Measurements from ENCODE around the gene RAD50. TPM values are rescaled to one million over a fixed set of nuclear protein-coding genes. Genes with fewer than 3 reads are reported as not detected.
"Not testable (repeated sequence)": the region's sequence is repeated elsewhere in the genome, so short reads cannot be mapped to it uniquely, and the experiment has no call there.

The RAD50 gene
- polyA plus RNA-seq, 4 donors, result 44.8 to 52.0 (median 48.5) TPM

GRCh38 chr5:132690156-132690555 lies 133.4 kb downstream of the RAD50 start:
- no peak for DNase-seq (ENCODE audit: low read depth in 4 of 4, low spot score in 3 of 4)

DNA sequence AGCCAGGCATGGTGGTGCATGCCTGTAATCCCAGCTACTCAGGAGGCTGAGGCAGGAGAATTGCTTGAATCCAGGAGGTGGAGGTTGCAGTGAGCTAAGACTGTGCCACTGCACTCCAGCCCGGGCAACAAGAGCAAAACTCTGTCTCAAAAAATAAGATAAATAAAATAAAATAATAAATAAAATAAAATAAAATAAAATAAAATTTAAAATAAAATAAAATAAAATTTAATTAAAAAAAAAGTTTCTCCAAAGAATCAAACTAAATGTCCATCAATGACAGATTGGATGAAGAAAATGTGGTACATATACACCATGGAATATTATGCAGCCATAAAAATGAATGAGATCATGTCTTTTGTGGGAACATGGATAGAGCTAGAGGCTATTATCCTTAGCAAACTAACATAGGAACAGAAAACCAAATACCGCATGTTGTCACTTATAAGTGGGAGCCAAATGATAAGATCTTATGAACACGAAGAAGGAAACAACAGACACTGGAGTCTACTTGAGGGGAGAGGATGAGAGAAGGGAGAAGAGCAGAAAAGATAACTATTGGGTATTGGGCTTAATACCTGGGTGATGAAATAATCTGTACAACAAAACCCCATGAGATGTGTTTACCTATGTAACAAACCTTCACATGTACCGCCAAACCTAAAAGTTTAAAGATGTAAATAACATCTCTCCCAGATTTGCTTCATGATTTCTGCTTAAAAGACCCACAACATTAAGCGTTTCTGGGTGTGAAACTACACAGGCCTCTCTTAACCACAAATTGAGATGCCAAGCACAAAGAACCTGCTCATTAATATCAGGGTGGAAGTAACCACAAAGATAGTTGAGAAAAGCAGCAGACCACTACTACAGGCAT lies 135.2 kb downstream of the RAD50 start:
- DNase-seq (ENCODE audit: low read depth in 4 of 4, low spot score in 3 of 4), result not testable (repeated sequence)

- no peak for DNase-seq (ENCODE audit: low read depth in 4 of 4, low spot score in 3 of 4)
Measured at GRCh38 chr5:132692632-132692967, 135.8 kb downstream of the RAD50 start.

Other genes starting within 250 kb of the RAD50 start
- 10 to 100 TPM; 41.5 to 54.5 (median 43.5) TPM for gene SLC22A5, start 187.3 kb upstream of the RAD50 start, polyA plus RNA-seq (ENCODE audit: insufficient read length in 4 of 4)
- gene IRF1, start 66.2 kb upstream of the RAD50 start, polyA plus RNA-seq (ENCODE audit: insufficient read length in 4 of 4), result 10 to 100 TPM; 16.1 to 20.2 (median 18.9) TPM
- under 1 TPM in 2 of 4 donors, not detected in 2; 0.18 to 0.21 TPM for gene IL5, start 13.5 kb upstream of the RAD50 start, polyA plus RNA-seq (ENCODE audit: insufficient read length in 4 of 4)
- under 1 TPM in 1 of 4 donors, not detected in 3; 0.14 TPM for gene IL13, start 101.2 kb downstream of the RAD50 start, polyA plus RNA-seq (ENCODE audit: insufficient read length in 4 of 4)
- under 1 TPM in 1 of 4 donors, not detected in 3; 0.09 TPM for gene IL4, start 117.0 kb downstream of the RAD50 start, polyA plus RNA-seq (ENCODE audit: insufficient read length in 4 of 4)
- 10 to 100 TPM; 18.6 to 21.2 (median 20.6) TPM for gene KIF3A, start 180.6 kb downstream of the RAD50 start, polyA plus RNA-seq (ENCODE audit: insufficient read length in 4 of 4)
- 1 to 10 TPM; 3.1 to 3.7 (median 3.5) TPM for gene CCNI2, start 190.4 kb downstream of the RAD50 start, polyA plus RNA-seq (ENCODE audit: insufficient read length in 4 of 4)
- 10 to 100 TPM; 75.6 to 90.5 (median 80.4) TPM for gene SEPTIN8, start 220.3 kb downstream of the RAD50 start, polyA plus RNA-seq (ENCODE audit: insufficient read length in 4 of 4)